Parathyroid adenoma (tissue), 2 donors: ENCODE measurements around the gene LRG1.

Source experiments
- H2AFZ ChIP-seq: fragments of 300-600 bp; sonication (generic); one replicate; pipeline ENCODE4 v1.7.0; 2017; ENCODE audit warnings: antibody characterized with exemption, mild to moderate bottlenecking
- H3K27ac ChIP-seq: fragments of 300-600 bp; sonication (generic); one replicate; pipeline ENCODE4 v1.7.0; 2017
- H3K27me3 ChIP-seq: fragments of 300-600 bp; sonication (generic); one replicate; pipeline ENCODE4 v1.7.0; 2017; ENCODE audit warnings: low read length; ENCODE audit not compliant: control insufficient read depth, insufficient read depth
- H3K36me3 ChIP-seq: fragments of 300-600 bp; sonication (generic); one replicate; pipeline ENCODE4 v1.7.0; 2017; ENCODE audit warnings: low read length; ENCODE audit not compliant: control insufficient read depth, insufficient read depth
- H3K4me1 ChIP-seq: fragments of 300-600 bp; sonication (generic); one replicate; pipeline ENCODE4 v1.7.0; 2017; ENCODE audit warnings: control low read depth
- H3K4me2 ChIP-seq: fragments of 300-600 bp; sonication (generic); one replicate; pipeline ENCODE4 v1.7.0; 2017; ENCODE audit warnings: low read length
- H3K4me3 ChIP-seq: fragments of 300-600 bp; sonication (generic); one replicate; pipeline ENCODE4 v1.7.0; 2017; ENCODE audit warnings: low read depth, low read length
- H3K79me2 ChIP-seq: fragments of 300-600 bp; sonication (generic); one replicate; pipeline ENCODE4 v1.7.0; 2017; ENCODE audit warnings: control low read depth
- H3K9ac ChIP-seq: fragments of 300-600 bp; sonication (generic); one replicate; pipeline ENCODE4 v1.7.0; 2017; ENCODE audit warnings: mild to moderate bottlenecking
- H3K9me3 ChIP-seq: fragments of 300-600 bp; sonication (generic); one replicate; pipeline ENCODE4 v1.7.0; 2017; ENCODE audit warnings: low read length; ENCODE audit not compliant: control insufficient read depth
- TF ChIP-seq, protein P1 (sequence below): fragments of 300-600 bp; sonication (generic); IDR thresholded peaks from one replicate; pipeline ENCODE4 v1.7.0; 2017; ENCODE audit warnings: antibody characterized with exemption, mild to moderate bottlenecking
- donor health status: primary hyperparathyroidism.

The LRG1 gene

DNA sequence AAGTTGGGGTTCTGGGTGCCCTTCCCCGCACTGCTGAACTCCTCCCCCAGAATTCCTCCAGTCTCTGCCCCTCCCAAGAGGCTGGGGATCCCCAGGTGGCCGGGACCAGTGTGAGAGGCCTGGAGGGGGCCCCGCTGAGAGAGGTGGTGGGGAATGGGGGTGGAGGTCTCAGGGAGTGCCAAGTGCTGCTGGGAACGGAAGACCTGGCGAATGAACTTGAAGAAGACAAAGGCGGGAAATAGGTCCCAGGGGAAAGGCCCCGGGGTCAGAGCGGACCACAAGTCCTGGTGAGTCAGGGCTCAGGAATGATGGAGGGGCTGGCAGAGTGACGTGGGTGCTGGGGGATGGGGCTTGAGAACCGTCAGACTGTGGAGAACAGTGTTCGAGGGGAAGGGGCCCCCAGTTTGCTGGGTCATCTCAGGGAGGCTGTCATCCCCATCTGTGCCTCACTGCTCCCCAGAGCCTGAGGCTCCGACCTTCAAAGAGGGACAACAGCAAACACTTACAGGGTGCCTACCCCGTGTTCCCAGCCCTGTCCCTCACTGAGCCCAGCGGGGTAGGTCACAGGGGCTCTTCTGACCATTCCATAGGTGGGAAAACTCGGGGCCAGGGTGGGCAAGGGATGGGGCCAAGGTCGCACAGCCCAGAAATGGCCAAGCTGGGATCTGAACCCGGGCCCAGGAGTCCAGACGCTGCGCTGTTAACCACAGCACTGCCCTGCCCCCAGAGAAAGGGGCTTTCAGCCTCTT lies 35.6 kb upstream of the LRG1 start:
- peak overlapping the region; percentile 61 for H3K27ac ChIP-seq
- no peak overlapping the region for H3K4me2 ChIP-seq
- peaks cover 4% of the 10 kb centered on the region for H3K4me1 ChIP-seq
- H3K27me3 ChIP-seq, result no peaks in the 10 kb centered on the region
- peaks cover 4% of the 10 kb centered on the region for H3K79me2 ChIP-seq
- no peaks in the 10 kb centered on the region for H3K36me3 ChIP-seq
- H3K9ac ChIP-seq, result no peak overlapping the region
- TF ChIP-seq, protein P1, sequence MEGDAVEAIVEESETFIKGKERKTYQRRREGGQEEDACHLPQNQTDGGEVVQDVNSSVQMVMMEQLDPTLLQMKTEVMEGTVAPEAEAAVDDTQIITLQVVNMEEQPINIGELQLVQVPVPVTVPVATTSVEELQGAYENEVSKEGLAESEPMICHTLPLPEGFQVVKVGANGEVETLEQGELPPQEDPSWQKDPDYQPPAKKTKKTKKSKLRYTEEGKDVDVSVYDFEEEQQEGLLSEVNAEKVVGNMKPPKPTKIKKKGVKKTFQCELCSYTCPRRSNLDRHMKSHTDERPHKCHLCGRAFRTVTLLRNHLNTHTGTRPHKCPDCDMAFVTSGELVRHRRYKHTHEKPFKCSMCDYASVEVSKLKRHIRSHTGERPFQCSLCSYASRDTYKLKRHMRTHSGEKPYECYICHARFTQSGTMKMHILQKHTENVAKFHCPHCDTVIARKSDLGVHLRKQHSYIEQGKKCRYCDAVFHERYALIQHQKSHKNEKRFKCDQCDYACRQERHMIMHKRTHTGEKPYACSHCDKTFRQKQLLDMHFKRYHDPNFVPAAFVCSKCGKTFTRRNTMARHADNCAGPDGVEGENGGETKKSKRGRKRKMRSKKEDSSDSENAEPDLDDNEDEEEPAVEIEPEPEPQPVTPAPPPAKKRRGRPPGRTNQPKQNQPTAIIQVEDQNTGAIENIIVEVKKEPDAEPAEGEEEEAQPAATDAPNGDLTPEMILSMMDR, result no peak
- no peaks in the 10 kb centered on the region for H3K9me3 ChIP-seq
- no peak overlapping the region for H2AFZ ChIP-seq
- no peak overlapping the region for H3K4me3 ChIP-seq

DNA sequence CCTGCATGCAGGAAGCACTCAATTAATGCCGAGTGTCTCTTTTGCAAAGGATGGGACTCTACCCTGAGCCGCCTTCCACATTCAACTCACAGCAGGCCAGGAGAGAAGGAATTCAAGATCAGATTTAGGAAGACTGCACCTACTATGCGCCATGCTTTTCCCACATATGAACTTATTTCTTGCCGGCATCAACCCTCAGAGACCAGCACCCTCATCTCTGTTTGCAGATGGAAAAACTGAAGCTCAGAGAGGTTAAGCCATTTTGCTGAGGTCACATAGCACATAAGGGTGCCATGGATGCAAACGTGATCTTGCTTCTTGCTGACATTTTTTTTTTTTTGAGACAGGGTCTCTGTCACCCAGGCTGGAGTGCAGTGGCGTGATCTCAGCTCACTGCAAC lies 33.8 kb upstream of the LRG1 start:
- Histone ChIP-seq H3K27ac (no peak overlapping the region), H3K4me2 (no peak overlapping the region), H3K9me3 (no peaks in the 10 kb centered on the region), H3K4me1 (no peaks in the 10 kb centered on the region), H3K4me3 (no peak overlapping the region), H2AFZ (no peak overlapping the region), H3K79me2 (peaks cover 4% of the 10 kb centered on the region), H3K27me3 (no peaks in the 10 kb centered on the region), H3K36me3 (no peaks in the 10 kb centered on the region), H3K9ac (no peak overlapping the region)
- TF ChIP-seq, protein P1, result no peak

DNA sequence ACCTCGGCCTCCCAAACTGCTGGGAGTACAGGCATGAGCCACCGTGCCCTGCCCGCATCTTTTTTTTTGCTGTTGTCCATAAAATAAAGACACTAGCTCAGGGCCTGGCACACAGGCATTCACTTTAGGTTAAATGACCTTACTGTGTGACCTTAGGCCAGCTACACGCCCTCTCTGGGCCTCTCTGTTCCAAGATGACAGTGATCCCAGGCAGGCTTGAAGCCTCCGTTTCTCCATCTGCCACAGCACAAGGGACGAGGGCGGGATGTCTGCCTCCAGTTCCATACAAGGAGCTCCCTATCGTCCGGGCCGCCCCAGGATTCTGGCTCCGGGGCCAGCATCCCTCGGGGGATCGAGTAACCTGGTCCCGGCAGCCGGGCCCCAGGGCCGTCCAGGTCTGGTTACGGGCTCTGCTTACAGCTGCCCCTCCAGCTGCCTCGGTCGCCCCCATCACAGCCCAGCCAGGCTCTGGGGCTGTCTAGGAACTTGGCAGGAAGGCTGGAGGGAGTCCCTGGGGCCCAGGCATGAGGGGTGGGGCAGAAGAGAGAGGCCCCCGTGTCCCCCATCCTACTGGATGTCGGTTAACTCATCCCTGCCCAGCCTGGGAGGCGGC lies 31.6 kb upstream of the LRG1 start:
- Histone ChIP-seq H3K36me3 (no peaks in the 10 kb centered on the region), H2AFZ (no peak overlapping the region), H3K4me1 (no peaks in the 10 kb centered on the region), H3K27ac (no peak overlapping the region), H3K9ac (no peak overlapping the region), H3K79me2 (peaks cover 4% of the 10 kb centered on the region), H3K9me3 (no peaks in the 10 kb centered on the region), H3K4me2 (no peak overlapping the region), H3K4me3 (no peak overlapping the region), H3K27me3 (no peaks in the 10 kb centered on the region)
- TF ChIP-seq, protein P1, result no peak

- Histone ChIP-seq H2AFZ (no peak overlapping the region), H3K36me3 (no peaks in the 10 kb centered on the region), H3K79me2 (peaks cover 2% of the 10 kb centered on the region), H3K9ac (no peak overlapping the region), H3K4me3 (no peak overlapping the region), H3K27ac (no peak overlapping the region), H3K4me1 (no peaks in the 10 kb centered on the region), H3K4me2 (no peak overlapping the region), H3K9me3 (no peaks in the 10 kb centered on the region), H3K27me3 (no peaks in the 10 kb centered on the region)
- TF ChIP-seq, protein P1, result no peak
Measured at GRCh38 chr19:4570916-4571304, 31.1 kb upstream of the LRG1 start.

DNA sequence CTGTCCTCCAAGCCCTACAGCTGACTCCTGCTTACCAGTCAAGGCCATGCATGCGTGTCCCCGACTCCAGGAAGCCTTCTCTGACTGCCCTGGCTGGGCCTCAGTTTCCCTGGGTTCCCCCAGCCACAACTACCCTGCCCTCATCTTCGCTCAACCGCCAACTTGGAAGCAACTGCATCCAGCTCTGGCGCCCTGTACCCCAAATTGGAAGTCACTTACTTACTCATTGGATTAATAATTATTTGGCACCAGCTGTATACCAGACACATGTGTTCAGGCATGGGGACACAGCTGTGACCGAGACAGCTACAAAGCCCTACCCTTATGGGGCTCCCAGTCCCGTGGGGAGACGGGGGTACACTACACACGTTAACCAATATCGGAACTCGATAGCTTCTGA lies 30.6 kb upstream of the LRG1 start:
- Histone ChIP-seq H3K4me1 (no peaks in the 10 kb centered on the region), H3K4me3 (no peak overlapping the region)
- TF ChIP-seq, protein P1, result no peak

More for the DNA sequence above, 30.6 kb upstream of the LRG1 start:
- Histone ChIP-seq H3K9ac (no peak overlapping the region), H3K27ac (no peak overlapping the region), H3K9me3 (no peaks in the 10 kb centered on the region), H3K36me3 (no peaks in the 10 kb centered on the region), H3K79me2 (peaks cover 2% of the 10 kb centered on the region), H2AFZ (no peak overlapping the region), H3K27me3 (no peaks in the 10 kb centered on the region), H3K4me2 (no peak overlapping the region)
